GM18858 (cell line): ENCODE measurements around the gene KIF18B.

ENCODE experiments used
- ATAC-seq: cut with Tn5 transposase; IDR thresholded peaks from one replicate; pipeline ENCODE4 v1.9.1; 2021; ENCODE audit not compliant: unreplicated experiment

The KIF18B gene

GRCh38 chr17:44907729-44908470 lies 39.7 kb downstream of the KIF18B start:
- no peak for ATAC-seq

GRCh38 chr17:44906763-44907728 lies 40.5 kb downstream of the KIF18B start:
- no peak for ATAC-seq

DNA sequence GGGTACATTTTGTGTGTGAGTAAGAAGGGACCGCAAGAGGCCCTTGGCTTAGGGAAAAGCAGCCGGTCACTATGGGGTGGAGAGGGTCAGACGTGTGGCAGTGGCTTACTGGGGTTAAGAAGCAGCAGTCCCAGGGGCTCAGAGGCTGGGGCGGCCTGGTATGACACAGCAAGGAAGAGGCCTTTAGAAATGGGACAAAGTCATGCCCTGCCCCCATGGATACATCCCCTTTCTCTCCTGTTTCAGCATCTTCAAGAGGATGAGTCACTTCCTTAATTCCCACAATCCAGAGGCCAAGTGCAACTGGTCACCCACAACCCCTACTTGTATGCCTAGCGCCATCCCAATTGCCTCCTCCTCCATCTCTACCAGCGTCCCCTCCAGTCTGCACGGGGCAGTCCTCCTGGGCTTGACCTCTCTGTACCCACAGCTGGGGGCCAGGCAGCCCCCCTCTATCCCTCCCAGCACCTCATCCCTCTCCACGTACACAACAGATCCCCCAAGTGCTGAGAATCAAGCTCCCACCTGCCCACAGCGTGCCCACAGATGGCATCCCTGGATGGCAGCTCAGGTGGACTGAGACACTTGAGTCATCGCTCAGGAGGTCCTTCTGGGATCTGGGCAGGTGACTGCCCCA lies 41.4 kb downstream of the KIF18B start:
- ATAC-seq = no peak

GRCh38 chr17:44905006-44906000 lies 42.3 kb downstream of the KIF18B start:
- ATAC-seq = no peak

DNA sequence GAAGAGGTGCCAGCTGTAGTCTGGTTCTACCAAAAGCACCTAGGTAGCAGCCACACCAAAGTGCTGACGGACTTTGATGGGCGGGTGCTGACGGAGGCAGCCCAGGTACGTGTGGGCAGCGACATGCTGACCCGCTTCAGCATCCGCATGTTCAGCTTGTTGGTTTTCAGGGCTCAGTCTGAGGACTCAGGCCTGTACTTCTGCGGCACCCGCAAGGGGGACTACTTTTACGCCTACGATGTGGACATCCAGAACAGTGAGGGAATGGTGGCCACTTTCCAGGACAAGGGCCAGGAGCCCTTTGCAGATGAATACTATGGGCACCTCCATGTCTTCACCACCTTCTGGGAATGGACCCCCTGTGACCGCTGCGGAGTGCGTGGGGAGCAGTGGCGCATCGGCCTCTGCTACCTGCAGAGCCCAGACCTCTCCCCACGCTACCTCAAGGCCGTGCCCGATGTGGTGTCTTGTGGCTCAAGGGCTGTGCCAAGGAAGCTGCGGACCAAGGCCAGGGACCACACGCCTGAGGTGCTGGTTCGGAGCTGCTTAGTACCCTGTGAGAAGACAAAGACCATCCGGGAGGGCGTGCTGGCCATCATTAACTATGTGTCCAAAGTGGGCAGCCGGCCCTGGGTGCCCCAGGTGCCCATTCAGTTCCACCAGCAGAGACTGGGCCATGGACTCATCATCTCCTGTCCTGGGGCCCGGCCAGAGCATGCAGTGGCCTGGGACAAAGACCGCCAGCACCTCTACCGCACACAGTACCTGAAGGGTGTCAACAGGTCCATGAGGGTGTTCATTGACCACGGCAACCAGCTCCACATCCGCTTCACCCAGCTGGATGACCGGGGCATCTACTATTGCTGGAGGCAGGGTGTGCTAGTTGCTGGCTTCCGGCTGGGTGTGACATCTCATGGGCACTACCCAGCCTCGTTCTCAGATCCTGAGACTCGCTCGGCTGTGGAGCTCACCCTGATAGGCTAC lies 43.3 kb downstream of the KIF18B start:
- no peak for ATAC-seq

DNA sequence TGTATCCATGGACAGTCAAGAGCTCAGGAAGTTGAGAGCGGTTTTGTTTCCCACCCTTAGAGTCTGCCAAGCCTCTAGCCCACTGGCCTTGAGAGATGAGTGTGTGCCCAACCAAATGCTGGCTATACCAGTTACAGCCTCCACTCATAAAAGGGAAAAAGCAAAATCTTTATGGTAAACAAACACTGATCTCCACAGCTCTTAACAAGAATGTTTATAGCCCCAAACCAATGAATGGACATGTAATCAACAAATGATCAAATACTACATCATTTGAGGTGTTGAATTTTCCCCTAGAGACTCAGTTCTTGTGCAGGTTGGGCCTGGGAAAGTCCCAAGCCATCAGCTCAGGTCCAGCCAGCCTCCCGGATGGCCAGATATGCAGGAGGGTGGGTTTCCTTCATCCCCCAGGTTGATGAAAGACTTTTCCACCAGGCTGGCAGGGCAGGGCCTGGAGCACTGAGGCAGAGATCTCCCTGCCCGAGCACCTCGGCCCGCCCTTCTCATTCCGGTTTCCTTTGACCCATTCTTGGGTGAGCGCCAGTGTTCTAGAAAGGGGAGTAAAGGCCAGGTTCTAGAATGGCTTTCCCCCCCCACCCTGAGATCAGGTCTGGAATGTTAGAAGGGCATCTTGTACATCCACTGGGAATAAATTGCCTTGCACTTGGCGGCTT lies 44.4 kb downstream of the KIF18B start:
- no peak for ATAC-seq

DNA sequence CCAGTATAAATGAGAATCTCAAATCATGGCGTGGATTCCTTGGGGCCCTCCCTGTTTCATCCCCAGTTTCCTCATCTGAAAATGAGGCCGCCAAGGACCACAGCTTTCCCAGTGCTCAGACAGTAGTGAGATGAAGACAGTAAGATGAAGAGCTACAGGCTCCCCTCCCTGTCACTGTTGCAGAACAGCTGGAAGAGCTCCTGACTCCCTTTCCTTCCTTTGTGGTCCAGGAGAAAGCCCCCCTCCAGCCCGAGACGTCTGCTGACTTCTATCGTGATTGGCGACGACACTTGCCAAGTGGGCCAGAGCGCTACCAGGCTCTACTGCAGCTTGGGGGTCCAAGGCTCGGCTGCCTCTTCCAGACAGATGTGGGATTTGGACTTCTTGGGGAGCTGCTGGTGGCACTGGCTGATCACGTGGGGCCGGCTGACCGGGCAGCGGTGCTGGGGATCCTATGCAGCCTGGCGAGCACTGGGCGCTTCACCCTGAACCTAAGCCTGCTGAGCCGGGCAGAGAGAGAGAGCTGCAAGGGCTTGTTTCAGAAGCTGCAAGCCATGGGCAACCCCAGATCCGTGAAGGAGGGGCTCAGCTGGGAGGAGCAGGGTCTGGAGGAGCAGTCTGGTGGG lies 45.3 kb downstream of the KIF18B start:
- ATAC-seq = no peak

- ATAC-seq = no peak
Observed at GRCh38 chr17:44901411-44901921, 46.1 kb downstream of the KIF18B start.

DNA sequence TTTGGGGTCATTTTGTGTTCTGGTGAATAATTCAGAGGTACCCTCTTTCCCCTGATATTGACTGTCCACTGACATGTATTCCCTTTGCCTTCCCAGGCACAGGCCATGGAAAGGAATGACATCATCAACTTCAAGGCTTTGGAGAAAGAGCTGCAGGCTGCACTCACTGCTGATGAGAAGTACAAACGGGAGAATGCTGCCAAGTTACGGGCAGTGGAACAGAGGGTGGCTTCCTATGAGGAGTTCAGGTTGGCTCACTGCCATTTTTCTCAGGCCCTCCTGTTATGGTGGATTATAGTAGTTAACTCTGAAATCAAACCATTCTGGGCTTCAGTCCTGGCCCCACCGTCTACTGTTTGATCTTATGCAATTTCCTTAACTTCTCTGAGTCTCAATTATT lies 46.7 kb downstream of the KIF18B start:
- no peak for ATAC-seq

- ATAC-seq = no peak
Observed at GRCh38 chr17:44899074-44899782, 48.3 kb downstream of the KIF18B start, which contains the start of gene EFTUD2. Gene EFTUD2, minus strand, starts transcription at chr17:44899445. Its CDS starts 4,924 bp downstream, at chr17:44894521.

DNA sequence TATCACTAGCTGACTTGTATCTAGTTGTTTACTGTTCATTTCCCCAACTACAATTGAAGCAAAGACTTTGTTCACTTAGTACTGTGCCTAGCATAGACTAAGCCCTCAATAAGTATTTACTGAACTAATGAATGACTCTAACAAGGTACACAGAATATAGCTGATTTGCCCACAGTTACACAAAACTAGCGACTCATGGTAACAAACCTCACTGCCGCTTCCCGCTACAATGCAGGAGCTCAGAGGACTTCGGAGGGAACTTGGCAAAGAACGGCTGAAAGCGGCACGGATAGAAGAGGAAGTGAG lies 48.9 kb downstream of the KIF18B start:
- no peak for ATAC-seq

DNA sequence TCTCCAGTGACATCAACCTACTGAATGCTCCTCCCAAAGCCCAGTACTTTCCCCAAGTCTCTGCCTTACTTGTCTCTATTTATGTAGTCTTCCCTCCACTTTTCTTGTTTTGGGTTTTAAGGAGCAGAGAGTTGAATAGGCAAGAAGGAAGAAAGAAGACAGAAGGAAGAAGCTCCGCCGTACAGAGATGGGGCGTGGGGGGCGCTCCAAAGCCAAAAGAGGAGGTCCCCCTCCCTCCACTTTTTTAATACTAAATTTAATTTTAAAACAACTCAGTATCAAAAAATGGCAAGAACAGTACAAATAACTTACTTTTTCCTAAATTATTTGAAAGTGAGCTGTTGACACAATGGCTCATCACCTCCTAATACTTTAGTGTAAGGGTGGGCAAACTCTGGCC lies 52.9 kb downstream of the KIF18B start:
- ATAC-seq = no peak

GRCh38 chr17:44892250-44892649 lies 55.3 kb downstream of the KIF18B start:
- no peak for ATAC-seq

GRCh38 chr17:44889003-44889402 lies 58.6 kb downstream of the KIF18B start:
- no peak for ATAC-seq

DNA sequence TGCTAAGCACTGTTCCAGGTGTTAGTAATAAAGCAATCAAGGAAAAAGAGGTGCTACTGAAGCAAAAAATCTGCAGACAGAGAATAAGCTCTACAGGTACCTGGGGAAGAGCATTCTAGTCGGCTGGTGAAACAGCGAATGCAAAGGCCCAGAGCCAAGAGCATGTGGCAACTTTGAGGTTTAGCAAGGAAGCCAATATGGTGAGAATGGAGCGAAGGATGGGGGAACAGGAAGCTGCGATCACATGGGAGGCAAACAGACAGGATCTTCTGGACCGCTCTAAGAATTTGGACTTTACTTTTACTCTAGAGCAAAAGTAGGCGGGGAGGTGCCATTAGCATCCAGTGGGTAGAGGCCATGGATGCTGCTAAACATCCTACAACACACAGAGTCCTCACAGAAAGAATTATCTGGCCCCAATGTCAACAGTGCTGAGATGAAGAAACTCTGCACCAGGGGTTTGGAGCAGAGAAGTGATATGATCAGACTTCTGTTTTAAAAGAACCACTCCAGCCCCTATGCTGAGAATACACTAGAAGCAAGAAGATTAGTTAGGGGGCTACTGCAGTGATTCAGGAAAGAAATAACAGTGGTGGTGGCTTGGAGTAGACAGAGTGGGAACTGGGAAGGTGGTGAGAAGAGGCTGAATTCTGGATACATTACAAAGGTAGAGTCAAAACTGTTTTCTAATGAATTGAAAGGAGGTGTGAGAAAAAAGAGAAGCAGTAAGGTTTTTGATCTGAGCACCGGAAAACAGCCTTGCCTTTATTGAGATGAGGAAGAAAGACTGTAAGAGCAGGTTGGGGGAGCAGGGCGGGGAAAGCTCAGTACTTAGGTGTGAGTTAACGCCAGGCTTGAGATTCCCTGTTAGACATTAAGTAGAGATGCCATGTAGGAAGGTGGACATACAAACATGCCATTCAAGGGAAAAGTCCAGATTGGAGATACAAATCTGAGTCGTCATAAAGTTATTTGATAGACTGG lies 59.3 kb downstream of the KIF18B start:
- ATAC-seq = no peak

DNA sequence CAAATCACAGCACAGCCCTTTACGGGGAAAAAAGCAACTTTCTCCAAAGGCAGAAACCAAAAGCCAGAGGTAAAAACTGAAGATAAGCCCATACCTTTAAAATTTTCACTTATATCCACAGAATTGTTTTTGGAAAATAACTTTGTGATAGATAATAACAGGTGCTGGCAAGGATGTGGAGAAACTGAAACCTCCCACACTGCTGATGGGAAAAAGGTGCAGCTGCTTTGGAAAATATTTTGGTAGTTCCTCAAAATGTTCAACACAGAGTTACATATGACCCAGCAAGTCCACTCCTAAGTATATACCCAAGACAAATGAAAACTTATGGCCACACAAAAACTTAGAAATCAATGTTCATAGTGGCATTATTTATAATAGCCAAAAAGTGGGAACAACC lies 60.6 kb downstream of the KIF18B start:
- ATAC-seq = no peak
